ENCODE results near the gene CD52. TPM values are rescaled to one million over a fixed set of nuclear protein-coding genes. Genes with fewer than 3 reads are reported as not detected.

The CD52 gene
- polyA plus RNA-seq, 4 donors = 2.7 to 6.6 (median 5.2) TPM

Other genes starting within 250 kb of the CD52 start
- 10 to 100 TPM; 16.5 to 22.8 (median 19.8) TPM for gene PDIK1L, start 206.1 kb upstream of the CD52 start, polyA plus RNA-seq (ENCODE audit: insufficient read length in 4 of 4)
- gene FAM110D, start 158.9 kb upstream of the CD52 start, polyA plus RNA-seq (ENCODE audit: insufficient read length in 4 of 4) = 1 to 10 TPM in 3 of 4 donors, under 1 TPM in 1; 0.50 to 1.2 (median 1.2) TPM
- under 1 TPM in 1 of 4 donors, not detected in 3; 0.56 TPM for gene C1orf232, start 149.0 kb upstream of the CD52 start, polyA plus RNA-seq (ENCODE audit: insufficient read length in 4 of 4)
- 10 to 100 TPM; 10.2 to 20.9 (median 14.4) TPM for gene ZNF593, start 148.1 kb upstream of the CD52 start, polyA plus RNA-seq (ENCODE audit: insufficient read length in 4 of 4)
- gene ZNF593OS, start 146.1 kb upstream of the CD52 start, polyA plus RNA-seq (ENCODE audit: insufficient read length in 4 of 4) = 1 to 10 TPM in 3 of 4 donors, under 1 TPM in 1; 0.74 to 2.0 (median 1.2) TPM
- 10 to 100 TPM in 2 of 4 donors, 1 to 10 TPM in 2; 2.1 to 20.9 (median 14.2) TPM for gene CNKSR1, start 140.5 kb upstream of the CD52 start, polyA plus RNA-seq (ENCODE audit: insufficient read length in 4 of 4)
- under 1 TPM in 1 of 4 donors, not detected in 3; 0.12 TPM for gene CATSPER4, start 127.4 kb upstream of the CD52 start, polyA plus RNA-seq (ENCODE audit: insufficient read length in 4 of 4)
- gene CEP85, start 83.8 kb upstream of the CD52 start, polyA plus RNA-seq (ENCODE audit: insufficient read length in 4 of 4) = 10 to 100 TPM; 12.8 to 20.4 (median 17.5) TPM
- gene SH3BGRL3, start 37.9 kb upstream of the CD52 start, polyA plus RNA-seq (ENCODE audit: insufficient read length in 4 of 4) = 100 to 1,000 TPM in 3 of 4 donors, 10 to 100 TPM in 1; 98.1 to 119 (median 104) TPM
- 10 to 100 TPM; 18.8 to 56.9 (median 33.7) TPM for gene UBXN11, start 11.3 kb upstream of the CD52 start, polyA plus RNA-seq (ENCODE audit: insufficient read length in 4 of 4)
- gene CRYBG2, start 36.2 kb downstream of the CD52 start, polyA plus RNA-seq (ENCODE audit: insufficient read length in 4 of 4) = 1 to 10 TPM in 1 of 4 donors, under 1 TPM in 2, not detected in 1; 0.54 to 1.2 (median 0.98) TPM
- gene ZNF683, start 54.8 kb downstream of the CD52 start, polyA plus RNA-seq (ENCODE audit: insufficient read length in 4 of 4) = not detected
- under 1 TPM in 2 of 4 donors, not detected in 2; 0.06 to 0.10 TPM for gene LIN28A, start 92.9 kb downstream of the CD52 start, polyA plus RNA-seq (ENCODE audit: insufficient read length in 4 of 4)
- gene DHDDS, start 114.4 kb downstream of the CD52 start, polyA plus RNA-seq (ENCODE audit: insufficient read length in 4 of 4) = 10 to 100 TPM; 22.7 to 42.2 (median 34.0) TPM
- 1,000 to 10,000 TPM; 1,076 to 1,222 (median 1,158) TPM for gene HMGN2, start 154.5 kb downstream of the CD52 start, polyA plus RNA-seq (ENCODE audit: insufficient read length in 4 of 4)
- gene RPS6KA1, start 211.8 kb downstream of the CD52 start, polyA plus RNA-seq (ENCODE audit: insufficient read length in 4 of 4) = 10 to 100 TPM in 3 of 4 donors, 1 to 10 TPM in 1; 5.2 to 28.0 (median 19.0) TPM

Measured in left renal pelvis (tissue), 4 donors.